HEK293T (cell line): ENCODE data around the gene NUDT4.

ENCODE experiments used
- BHLHE40 ChIP-seq: fragments of 450-650 bp; IDR thresholded peaks from 2 replicates; pipeline ENCODE4 v1.6.1; 2016; ENCODE audit warnings: mild to moderate bottlenecking, moderate library complexity, borderline replicate concordance
- ELF4 ChIP-seq: fragments of 450-650 bp; IDR thresholded peaks from 2 replicates; pipeline ENCODE4 v1.6.1; 2017; ENCODE audit warnings: antibody characterized with exemption
- FOXA1 ChIP-seq: fragments of 450-650 bp; IDR thresholded peaks from 2 replicates; pipeline ENCODE4 v1.6.1; 2016; ENCODE audit warnings: mild to moderate bottlenecking
- FOXK2 ChIP-seq: fragments of 450-650 bp; IDR thresholded peaks from 2 replicates; pipeline ENCODE4 v1.6.1; 2016; ENCODE audit warnings: mild to moderate bottlenecking
- FOXM1 ChIP-seq: fragments of 450-650 bp; IDR thresholded peaks from 2 replicates; pipeline ENCODE4 v1.6.1; 2017; ENCODE audit warnings: mild to moderate bottlenecking, borderline replicate concordance
- HDGF ChIP-seq: fragments of 450-650 bp; IDR thresholded peaks from 2 replicates; pipeline ENCODE4 v1.6.1; 2017; ENCODE audit warnings: antibody characterized with exemption, borderline replicate concordance
- LEF1 ChIP-seq: fragments of 450-650 bp; IDR thresholded peaks from 2 replicates; pipeline ENCODE4 v1.6.1; 2017; ENCODE audit warnings: mild to moderate bottlenecking, borderline replicate concordance
- SP1 ChIP-seq: fragments of 450-650 bp; IDR thresholded peaks from 2 replicates; pipeline ENCODE4 v1.6.1; 2017
- SUZ12 ChIP-seq: fragments of 450-650 bp; IDR thresholded peaks from 2 replicates; pipeline ENCODE4 v1.6.1; 2016; ENCODE audit warnings: mild to moderate bottlenecking
- TARDBP ChIP-seq: fragments of 450-650 bp; IDR thresholded peaks from 2 replicates; pipeline ENCODE4 v1.6.1; 2016
- ZNF384 ChIP-seq: fragments of 450-650 bp; IDR thresholded peaks from 2 replicates; pipeline ENCODE4 v1.6.1; 2016
- TF ChIP-seq, protein P1 (sequence below): fragments of 450-650 bp; IDR thresholded peaks from 2 replicates; pipeline ENCODE4 v1.6.1; 2016

DNA sequence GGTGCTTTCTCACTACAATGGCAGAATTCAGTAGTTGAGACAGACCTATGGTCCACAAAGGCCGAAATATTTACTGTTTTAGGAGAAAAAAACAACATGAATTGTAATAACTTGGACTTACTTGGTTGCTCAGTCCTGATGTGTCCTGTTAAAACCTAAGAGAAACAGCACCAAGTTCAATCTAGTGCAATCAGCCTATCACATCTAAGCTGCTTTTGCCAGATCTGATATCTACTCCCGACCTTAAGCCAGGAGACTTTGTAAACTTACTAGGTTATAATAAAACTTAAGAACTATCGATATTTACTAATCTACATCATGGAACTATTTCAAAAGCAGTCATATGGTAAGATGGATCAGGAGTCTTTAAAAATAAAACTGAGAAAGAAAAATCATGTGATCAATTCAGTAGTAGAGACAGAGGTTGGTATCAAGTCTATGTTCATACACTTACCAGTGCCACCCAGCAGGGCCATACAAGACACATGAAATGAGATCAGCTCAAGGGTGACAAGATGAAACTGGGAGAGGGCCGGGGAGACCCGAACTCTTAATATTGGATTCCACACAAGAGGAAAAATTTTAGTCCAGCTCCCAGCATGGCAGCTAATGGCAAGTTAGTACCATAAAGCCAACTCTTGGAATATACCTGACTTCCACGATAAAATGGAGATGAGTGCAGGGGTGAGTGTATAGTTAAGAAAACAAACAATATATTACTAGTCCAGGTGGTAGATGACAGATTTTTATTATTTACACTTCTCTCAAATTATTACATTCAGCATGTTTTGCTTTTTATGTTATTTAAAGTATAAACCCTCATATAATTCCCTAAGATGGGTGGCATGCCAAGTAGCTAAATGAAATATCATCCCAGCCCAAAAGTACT is 27.5 kb downstream of the NUDT4 start:
- no peak for TF ChIP-seq ZNF384
- no peak for TF ChIP-seq SP1
- TF ChIP-seq HDGF, result no peak
- no peak for TF ChIP-seq LEF1
- TF ChIP-seq BHLHE40, result no peak
- TF ChIP-seq FOXK2, result no peak
- no peak for TF ChIP-seq SUZ12
- no peak for TF ChIP-seq ELF4
- TF ChIP-seq FOXM1, result no peak
- no peak for TF ChIP-seq TARDBP
- TF ChIP-seq, protein P1, sequence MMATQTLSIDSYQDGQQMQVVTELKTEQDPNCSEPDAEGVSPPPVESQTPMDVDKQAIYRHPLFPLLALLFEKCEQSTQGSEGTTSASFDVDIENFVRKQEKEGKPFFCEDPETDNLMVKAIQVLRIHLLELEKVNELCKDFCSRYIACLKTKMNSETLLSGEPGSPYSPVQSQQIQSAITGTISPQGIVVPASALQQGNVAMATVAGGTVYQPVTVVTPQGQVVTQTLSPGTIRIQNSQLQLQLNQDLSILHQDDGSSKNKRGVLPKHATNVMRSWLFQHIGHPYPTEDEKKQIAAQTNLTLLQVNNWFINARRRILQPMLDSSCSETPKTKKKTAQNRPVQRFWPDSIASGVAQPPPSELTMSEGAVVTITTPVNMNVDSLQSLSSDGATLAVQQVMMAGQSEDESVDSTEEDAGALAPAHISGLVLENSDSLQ, result no peak
- TF ChIP-seq FOXA1, result no peak
